Measurements from ENCODE around the gene GH1.

GRCh38 chr17:63960430-63960829 is 41.8 kb upstream of the GH1 start:
- TF ChIP-seq CTCF (IDR thresholded peaks at IDR 0.05) = no peak
- TF ChIP-seq POLR2A (IDR thresholded peaks at IDR 0.05) = no peak
- no peak for TF ChIP-seq EP300 (IDR thresholded peaks at IDR 0.05)

Data from tibial nerve (tissue), 4 donors.